Stimulated activated CD4-positive, alpha-beta T cell treated with anti-CD3 and anti-CD28 coated beads, TNF-alpha, amount 100 ng/mL, for 24 hours (primary cell): ENCODE results near the gene ARRB2.

Source experiments
- DNase-seq, 3 experiments: peaks; one replicate each; pipeline ENCODE4 v3.0.0-alpha.2; 2020; ENCODE audit warnings: low read depth in 3 of 3

ARRB2 gene

GRCh38 chr17:4753392-4753791, 43.0 kb downstream of the ARRB2 start:
- DNase-seq: no peak

GRCh38 chr17:4759776-4760236, 49.4 kb downstream of the ARRB2 start:
- no peak for DNase-seq

GRCh38 chr17:4764595-4764994, 54.2 kb downstream of the ARRB2 start:
- no peak for DNase-seq

GRCh38 chr17:4766201-4766600, 55.8 kb downstream of the ARRB2 start:
- DNase-seq: no peak

GRCh38 chr17:4766723-4767122, 56.3 kb downstream of the ARRB2 start:
- DNase-seq: no peak

GRCh38 chr17:4768298-4768697, 57.9 kb downstream of the ARRB2 start:
- no peak for DNase-seq

- no peak for DNase-seq
These were observed 59.2 kb downstream of the ARRB2 start for GRCh38 chr17:4769628-4770027.
